ENCODE measurements around the gene CCNB1IP1.

- TF ChIP-seq CTCF (IDR thresholded peaks at IDR 0.05) (peak in 1 of 6 experiments; percentile 3), POLR2A (IDR thresholded peaks at IDR 0.05) (no peak), POLR2AphosphoS5 (IDR thresholded peaks at IDR 0.05) (no peak), EP300 (IDR thresholded peaks at IDR 0.05) (no peak)
Observed at GRCh38 chr14:20306079-20306423, 27.0 kb downstream of the CCNB1IP1 start.
